WTC11 (cell line): ENCODE measurements around the gene DMRTA1. TPM values are rescaled to one million over a fixed set of nuclear protein-coding genes. Genes with fewer than 3 reads are reported as not detected.

ENCODE experiments used
- ELF4 ChIP-seq: sonication (generic); formaldehyde crosslinking; IDR thresholded peaks from 2 replicates; pipeline ENCODE4 v1.8.1; 2022; ENCODE audit warnings: low read depth, mild to moderate bottlenecking, moderate library complexity, missing genetic modification reagents
- GTF2I ChIP-seq: fragments of 250-450 bp; sonication (Bioruptor Pico); conservative IDR thresholded peaks from 2 replicates; pipeline ENCODE4 v1.4.0; 2021; ENCODE audit warnings: mild to moderate bottlenecking
- JAZF1 ChIP-seq: fragments of 250-450 bp; sonication (Bioruptor Pico); IDR thresholded peaks from 2 replicates; pipeline ENCODE4 v1.9.0; 2021; ENCODE audit warnings: moderate library complexity, mild to moderate bottlenecking, inconsistent platforms
- JUN ChIP-seq: sonication (generic); formaldehyde crosslinking; IDR thresholded peaks from 2 replicates; pipeline ENCODE4 v1.8.0; 2023; ENCODE audit warnings: mild to moderate bottlenecking, missing genetic modification reagents
- KAT7 ChIP-seq: sonication (generic); formaldehyde crosslinking; IDR thresholded peaks from 2 replicates; pipeline ENCODE4 v1.8.1; 2023; ENCODE audit warnings: missing genetic modification reagents, mild to moderate bottlenecking, borderline replicate concordance
- NFATC4 ChIP-seq: fragments of 250-450 bp; sonication (Bioruptor Pico); IDR thresholded peaks from 2 replicates; pipeline ENCODE4 v1.9.0; 2021; ENCODE audit warnings: mild to moderate bottlenecking
- NFE2L1 ChIP-seq: sonication (generic); formaldehyde crosslinking; IDR thresholded peaks from 2 replicates; pipeline ENCODE4 v1.8.1; 2023; ENCODE audit warnings: missing genetic modification reagents
- OVOL2 ChIP-seq: fragments of 250-450 bp; sonication (Bioruptor Pico); IDR thresholded peaks from 2 replicates; pipeline ENCODE4 v1.9.0; 2021; ENCODE audit warnings: mild to moderate bottlenecking, borderline replicate concordance
- PRRX2 ChIP-seq: fragments of 250-450 bp; sonication (Bioruptor Pico); IDR thresholded peaks from 2 replicates; pipeline ENCODE4 v1.8.0; 2021; ENCODE audit warnings: mild to moderate bottlenecking
- RORB ChIP-seq: fragments of 250-450 bp; sonication (Bioruptor Pico); IDR thresholded peaks from 2 replicates; pipeline ENCODE4 v1.9.0; 2021; ENCODE audit warnings: mild to moderate bottlenecking
- TEAD4 ChIP-seq: sonication (generic); formaldehyde crosslinking; IDR thresholded peaks from 2 replicates; pipeline ENCODE4 v1.8.0; 2022; ENCODE audit warnings: mild to moderate bottlenecking, missing genetic modification reagents
- TP53 ChIP-seq: sonication (generic); formaldehyde crosslinking; IDR thresholded peaks from 2 replicates; pipeline ENCODE4 v1.8.1; 2023; ENCODE audit warnings: mild to moderate bottlenecking, missing genetic modification reagents
- ZNF138 ChIP-seq: sonication (generic); formaldehyde crosslinking; conservative IDR thresholded peaks from 2 replicates; pipeline ENCODE4 v1.8.1; 2022; ENCODE audit warnings: mild to moderate bottlenecking, moderate library complexity, missing genetic modification reagents
- ZNF396 ChIP-seq: fragments of 250-450 bp; sonication (Bioruptor Pico); IDR thresholded peaks from 2 replicates; pipeline ENCODE4 v1.8.0; 2021; ENCODE audit warnings: mild to moderate bottlenecking, moderate library complexity, borderline replicate concordance
- ZNF416 ChIP-seq: fragments of 250-450 bp; sonication (Bioruptor Pico); IDR thresholded peaks from 2 replicates; pipeline ENCODE4 v1.9.0; 2021; ENCODE audit warnings: mild to moderate bottlenecking, inconsistent platforms
- ZNF423 ChIP-seq: fragments of 250-450 bp; sonication (Bioruptor Pico); IDR thresholded peaks from 2 replicates; pipeline ENCODE4 v2.1.2; 2022; ENCODE audit warnings: mild to moderate bottlenecking, moderate library complexity
- total RNA-seq: library from RNA; stranded (reverse); gene quantifications from 3 replicates; pipeline ENCODE4 v1.2.3, GENCODE V29; 2021
- TF ChIP-seq, protein P1 (sequence below): sonication (generic); formaldehyde crosslinking; IDR thresholded peaks from 2 replicates; pipeline ENCODE4 v1.8.1; 2022; ENCODE audit warnings: mild to moderate bottlenecking, missing genetic modification reagents, moderate library complexity, borderline replicate concordance
- TF ChIP-seq, protein P2 (sequence below): fragments of 250-450 bp; sonication (Bioruptor Pico); IDR thresholded peaks from 2 replicates; pipeline ENCODE4 v1.8.0; 2021; ENCODE audit warnings: mild to moderate bottlenecking
- TF ChIP-seq, protein P3 (sequence below): fragments of 250-450 bp; sonication (Bioruptor Pico); IDR thresholded peaks from 2 replicates; pipeline ENCODE4 v1.9.0; 2021; ENCODE audit warnings: mild to moderate bottlenecking
- TF ChIP-seq, protein P4 (sequence below): sonication (generic); formaldehyde crosslinking; IDR thresholded peaks from 2 replicates; pipeline ENCODE4 v1.8.1; 2023; ENCODE audit warnings: mild to moderate bottlenecking, moderate library complexity, missing genetic modification reagents
- TF ChIP-seq, protein P5 (sequence below): sonication (generic); formaldehyde crosslinking; IDR thresholded peaks from 2 replicates; pipeline ENCODE4 v1.8.1; 2022; ENCODE audit warnings: low read depth, mild to moderate bottlenecking, moderate library complexity, missing genetic modification reagents, borderline replicate concordance
- TF ChIP-seq, protein P6 (sequence below): sonication (generic); formaldehyde crosslinking; IDR thresholded peaks from 2 replicates; pipeline ENCODE4 v1.8.1; 2022; ENCODE audit warnings: low read depth, missing genetic modification reagents, borderline replicate concordance
- TF ChIP-seq, protein P7 (sequence below): sonication (generic); formaldehyde crosslinking; IDR thresholded peaks from 2 replicates; pipeline ENCODE4 v1.8.0; 2022; ENCODE audit warnings: mild to moderate bottlenecking, missing genetic modification reagents
- TF ChIP-seq, protein P8 (sequence below): sonication (generic); formaldehyde crosslinking; IDR thresholded peaks from 2 replicates; pipeline ENCODE4 v1.8.1; 2023; ENCODE audit warnings: mild to moderate bottlenecking, missing genetic modification reagents

DMRTA1 gene
- total RNA-seq, 1 experiment from 2014 or later = 2.4 TPM

DNA sequence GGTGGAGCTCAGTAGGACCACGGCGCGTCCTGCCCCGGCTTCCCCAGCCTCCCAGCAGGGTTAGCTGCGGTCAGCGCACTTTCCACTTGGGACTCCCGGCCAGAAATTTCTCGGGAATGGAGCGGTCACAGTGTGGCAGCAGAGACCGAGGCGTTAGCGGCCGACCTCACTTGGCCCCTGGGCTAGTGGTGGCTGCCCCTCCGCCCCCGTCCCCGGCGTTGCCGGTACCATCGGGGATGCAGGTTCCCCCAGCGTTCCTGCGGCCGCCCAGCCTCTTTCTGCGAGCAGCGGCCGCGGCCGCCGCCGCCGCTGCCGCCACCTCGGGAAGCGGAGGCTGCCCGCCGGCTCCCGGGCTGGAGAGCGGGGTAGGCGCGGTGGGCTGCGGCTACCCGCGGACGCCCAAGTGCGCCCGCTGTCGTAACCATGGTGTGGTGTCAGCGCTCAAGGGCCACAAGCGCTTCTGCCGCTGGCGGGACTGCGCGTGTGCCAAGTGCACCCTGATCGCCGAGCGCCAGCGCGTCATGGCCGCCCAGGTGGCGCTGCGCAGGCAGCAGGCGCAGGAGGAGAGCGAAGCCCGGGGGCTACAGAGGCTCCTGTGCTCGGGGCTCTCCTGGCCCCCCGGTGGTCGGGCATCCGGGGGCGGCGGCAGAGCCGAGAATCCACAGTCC, 460 bp downstream of the DMRTA1 start (continued):
- TF ChIP-seq NFE2L1 (CRISPR knock-in tag) (no peak), TP53 (CRISPR knock-in tag) (no peak), ZNF423 (CRISPR knock-in tag) (peak; percentile 97), JUN (CRISPR knock-in tag) (0 out of 2 replicates have a peak, but pooled peaks have one; percentile 26), ZNF416 (CRISPR knock-in tag) (no peak), ZNF138 (CRISPR knock-in tag) (no peak; the same call in 1 of the 2 replicates), RORB (CRISPR knock-in tag) (no peak), TEAD4 (CRISPR knock-in tag) (no peak), KAT7 (no peak; the same call in 1 of the 2 replicates), JAZF1 (CRISPR knock-in tag) (no peak), GTF2I (CRISPR knock-in tag) (no peak), NFATC4 (CRISPR knock-in tag) (no peak), ZNF396 (no peak), OVOL2 (CRISPR knock-in tag) (no peak), ELF4 (CRISPR knock-in tag) (0 out of 2 replicates have a peak, but pooled peaks have one; percentile 20), PRRX2 (CRISPR knock-in tag) (no peak)
- TF ChIP-seq, protein P1, sequence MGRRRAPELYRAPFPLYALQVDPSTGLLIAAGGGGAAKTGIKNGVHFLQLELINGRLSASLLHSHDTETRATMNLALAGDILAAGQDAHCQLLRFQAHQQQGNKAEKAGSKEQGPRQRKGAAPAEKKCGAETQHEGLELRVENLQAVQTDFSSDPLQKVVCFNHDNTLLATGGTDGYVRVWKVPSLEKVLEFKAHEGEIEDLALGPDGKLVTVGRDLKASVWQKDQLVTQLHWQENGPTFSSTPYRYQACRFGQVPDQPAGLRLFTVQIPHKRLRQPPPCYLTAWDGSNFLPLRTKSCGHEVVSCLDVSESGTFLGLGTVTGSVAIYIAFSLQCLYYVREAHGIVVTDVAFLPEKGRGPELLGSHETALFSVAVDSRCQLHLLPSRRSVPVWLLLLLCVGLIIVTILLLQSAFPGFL (CRISPR knock-in tag) = no peak
- TF ChIP-seq, protein P2, sequence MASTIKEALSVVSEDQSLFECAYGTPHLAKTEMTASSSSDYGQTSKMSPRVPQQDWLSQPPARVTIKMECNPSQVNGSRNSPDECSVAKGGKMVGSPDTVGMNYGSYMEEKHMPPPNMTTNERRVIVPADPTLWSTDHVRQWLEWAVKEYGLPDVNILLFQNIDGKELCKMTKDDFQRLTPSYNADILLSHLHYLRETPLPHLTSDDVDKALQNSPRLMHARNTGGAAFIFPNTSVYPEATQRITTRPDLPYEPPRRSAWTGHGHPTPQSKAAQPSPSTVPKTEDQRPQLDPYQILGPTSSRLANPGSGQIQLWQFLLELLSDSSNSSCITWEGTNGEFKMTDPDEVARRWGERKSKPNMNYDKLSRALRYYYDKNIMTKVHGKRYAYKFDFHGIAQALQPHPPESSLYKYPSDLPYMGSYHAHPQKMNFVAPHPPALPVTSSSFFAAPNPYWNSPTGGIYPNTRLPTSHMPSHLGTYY (CRISPR knock-in tag) = no peak
- TF ChIP-seq, protein P3, sequence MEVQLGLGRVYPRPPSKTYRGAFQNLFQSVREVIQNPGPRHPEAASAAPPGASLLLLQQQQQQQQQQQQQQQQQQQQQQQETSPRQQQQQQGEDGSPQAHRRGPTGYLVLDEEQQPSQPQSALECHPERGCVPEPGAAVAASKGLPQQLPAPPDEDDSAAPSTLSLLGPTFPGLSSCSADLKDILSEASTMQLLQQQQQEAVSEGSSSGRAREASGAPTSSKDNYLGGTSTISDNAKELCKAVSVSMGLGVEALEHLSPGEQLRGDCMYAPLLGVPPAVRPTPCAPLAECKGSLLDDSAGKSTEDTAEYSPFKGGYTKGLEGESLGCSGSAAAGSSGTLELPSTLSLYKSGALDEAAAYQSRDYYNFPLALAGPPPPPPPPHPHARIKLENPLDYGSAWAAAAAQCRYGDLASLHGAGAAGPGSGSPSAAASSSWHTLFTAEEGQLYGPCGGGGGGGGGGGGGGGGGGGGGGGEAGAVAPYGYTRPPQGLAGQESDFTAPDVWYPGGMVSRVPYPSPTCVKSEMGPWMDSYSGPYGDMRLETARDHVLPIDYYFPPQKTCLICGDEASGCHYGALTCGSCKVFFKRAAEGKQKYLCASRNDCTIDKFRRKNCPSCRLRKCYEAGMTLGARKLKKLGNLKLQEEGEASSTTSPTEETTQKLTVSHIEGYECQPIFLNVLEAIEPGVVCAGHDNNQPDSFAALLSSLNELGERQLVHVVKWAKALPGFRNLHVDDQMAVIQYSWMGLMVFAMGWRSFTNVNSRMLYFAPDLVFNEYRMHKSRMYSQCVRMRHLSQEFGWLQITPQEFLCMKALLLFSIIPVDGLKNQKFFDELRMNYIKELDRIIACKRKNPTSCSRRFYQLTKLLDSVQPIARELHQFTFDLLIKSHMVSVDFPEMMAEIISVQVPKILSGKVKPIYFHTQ (CRISPR knock-in tag) = no peak
- TF ChIP-seq, protein P4, sequence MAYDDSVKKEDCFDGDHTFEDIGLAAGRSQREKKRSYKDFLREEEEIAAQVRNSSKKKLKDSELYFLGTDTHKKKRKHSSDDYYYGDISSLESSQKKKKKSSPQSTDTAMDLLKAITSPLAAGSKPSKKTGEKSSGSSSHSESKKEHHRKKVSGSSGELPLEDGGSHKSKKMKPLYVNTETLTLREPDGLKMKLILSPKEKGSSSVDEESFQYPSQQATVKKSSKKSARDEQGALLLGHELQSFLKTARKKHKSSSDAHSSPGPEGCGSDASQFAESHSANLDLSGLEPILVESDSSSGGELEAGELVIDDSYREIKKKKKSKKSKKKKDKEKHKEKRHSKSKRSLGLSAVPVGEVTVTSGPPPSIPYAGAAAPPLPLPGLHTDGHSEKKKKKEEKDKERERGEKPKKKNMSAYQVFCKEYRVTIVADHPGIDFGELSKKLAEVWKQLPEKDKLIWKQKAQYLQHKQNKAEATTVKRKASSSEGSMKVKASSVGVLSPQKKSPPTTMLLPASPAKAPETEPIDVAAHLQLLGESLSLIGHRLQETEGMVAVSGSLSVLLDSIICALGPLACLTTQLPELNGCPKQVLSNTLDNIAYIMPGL (CRISPR knock-in tag) = peak; percentile 96
- TF ChIP-seq, protein P5, sequence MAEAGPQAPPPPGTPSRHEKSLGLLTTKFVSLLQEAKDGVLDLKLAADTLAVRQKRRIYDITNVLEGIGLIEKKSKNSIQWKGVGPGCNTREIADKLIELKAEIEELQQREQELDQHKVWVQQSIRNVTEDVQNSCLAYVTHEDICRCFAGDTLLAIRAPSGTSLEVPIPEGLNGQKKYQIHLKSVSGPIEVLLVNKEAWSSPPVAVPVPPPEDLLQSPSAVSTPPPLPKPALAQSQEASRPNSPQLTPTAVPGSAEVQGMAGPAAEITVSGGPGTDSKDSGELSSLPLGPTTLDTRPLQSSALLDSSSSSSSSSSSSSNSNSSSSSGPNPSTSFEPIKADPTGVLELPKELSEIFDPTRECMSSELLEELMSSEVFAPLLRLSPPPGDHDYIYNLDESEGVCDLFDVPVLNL (CRISPR knock-in tag) = no peak; the same call in 1 of the 2 replicates
- TF ChIP-seq, protein P6, sequence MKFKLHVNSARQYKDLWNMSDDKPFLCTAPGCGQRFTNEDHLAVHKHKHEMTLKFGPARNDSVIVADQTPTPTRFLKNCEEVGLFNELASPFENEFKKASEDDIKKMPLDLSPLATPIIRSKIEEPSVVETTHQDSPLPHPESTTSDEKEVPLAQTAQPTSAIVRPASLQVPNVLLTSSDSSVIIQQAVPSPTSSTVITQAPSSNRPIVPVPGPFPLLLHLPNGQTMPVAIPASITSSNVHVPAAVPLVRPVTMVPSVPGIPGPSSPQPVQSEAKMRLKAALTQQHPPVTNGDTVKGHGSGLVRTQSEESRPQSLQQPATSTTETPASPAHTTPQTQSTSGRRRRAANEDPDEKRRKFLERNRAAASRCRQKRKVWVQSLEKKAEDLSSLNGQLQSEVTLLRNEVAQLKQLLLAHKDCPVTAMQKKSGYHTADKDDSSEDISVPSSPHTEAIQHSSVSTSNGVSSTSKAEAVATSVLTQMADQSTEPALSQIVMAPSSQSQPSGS = no peak
- TF ChIP-seq, protein P7, sequence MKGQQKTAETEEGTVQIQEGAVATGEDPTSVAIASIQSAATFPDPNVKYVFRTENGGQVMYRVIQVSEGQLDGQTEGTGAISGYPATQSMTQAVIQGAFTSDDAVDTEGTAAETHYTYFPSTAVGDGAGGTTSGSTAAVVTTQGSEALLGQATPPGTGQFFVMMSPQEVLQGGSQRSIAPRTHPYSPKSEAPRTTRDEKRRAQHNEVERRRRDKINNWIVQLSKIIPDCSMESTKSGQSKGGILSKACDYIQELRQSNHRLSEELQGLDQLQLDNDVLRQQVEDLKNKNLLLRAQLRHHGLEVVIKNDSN = no peak; the same call in 1 of the 2 replicates
- TF ChIP-seq, protein P8, sequence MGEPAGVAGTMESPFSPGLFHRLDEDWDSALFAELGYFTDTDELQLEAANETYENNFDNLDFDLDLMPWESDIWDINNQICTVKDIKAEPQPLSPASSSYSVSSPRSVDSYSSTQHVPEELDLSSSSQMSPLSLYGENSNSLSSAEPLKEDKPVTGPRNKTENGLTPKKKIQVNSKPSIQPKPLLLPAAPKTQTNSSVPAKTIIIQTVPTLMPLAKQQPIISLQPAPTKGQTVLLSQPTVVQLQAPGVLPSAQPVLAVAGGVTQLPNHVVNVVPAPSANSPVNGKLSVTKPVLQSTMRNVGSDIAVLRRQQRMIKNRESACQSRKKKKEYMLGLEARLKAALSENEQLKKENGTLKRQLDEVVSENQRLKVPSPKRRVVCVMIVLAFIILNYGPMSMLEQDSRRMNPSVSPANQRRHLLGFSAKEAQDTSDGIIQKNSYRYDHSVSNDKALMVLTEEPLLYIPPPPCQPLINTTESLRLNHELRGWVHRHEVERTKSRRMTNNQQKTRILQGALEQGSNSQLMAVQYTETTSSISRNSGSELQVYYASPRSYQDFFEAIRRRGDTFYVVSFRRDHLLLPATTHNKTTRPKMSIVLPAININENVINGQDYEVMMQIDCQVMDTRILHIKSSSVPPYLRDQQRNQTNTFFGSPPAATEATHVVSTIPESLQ (CRISPR knock-in tag) = no peak
